Neural cell (in vitro differentiated cells): ENCODE measurements around the gene MARK2. TPM values are rescaled to one million over a fixed set of nuclear protein-coding genes. Genes with fewer than 3 reads are reported as not detected.

Experiments used
- H2AFZ ChIP-seq: fragments of 200-600, 300-800 bp; sonication (generic), shearing (Covaris generic); 2 replicates; pipeline ENCODE4 v1.6.0; 2014; ENCODE audit warnings: low read depth, mild to moderate bottlenecking, antibody characterized with exemption, low read length, moderate library complexity
- H3F3A ChIP-seq: fragments of 200-600 bp; shearing (Covaris generic); 2 replicates; pipeline ENCODE4 v1.6.1; 2016; ENCODE audit warnings: mild to moderate bottlenecking, moderate library complexity, mixed read lengths, antibody characterized with exemption, low read length; ENCODE audit not compliant: insufficient read depth, poor library complexity, severe bottlenecking
- H3K27ac ChIP-seq: fragments of 200-600, 300-800 bp; sonication (generic), shearing (Covaris generic); 2 replicates; pipeline ENCODE4 v1.5.1; 2014; ENCODE audit warnings: mild to moderate bottlenecking, low read length, moderate library complexity
- H3K27me3 ChIP-seq: fragments of 300-800, 200-600 bp; sonication (generic), shearing (Covaris generic); 2 replicates; pipeline ENCODE4 v1.6.0; 2014; ENCODE audit warnings: mild to moderate bottlenecking, low read depth, low read length, moderate library complexity; ENCODE audit not compliant: insufficient read depth
- H3K36me3 ChIP-seq: fragments of 300-800, 200-600 bp; sonication (generic), shearing (Covaris generic); 2 replicates; pipeline ENCODE4 v1.5.1; 2014; ENCODE audit warnings: mild to moderate bottlenecking, antibody characterized with exemption, low read length, moderate library complexity; ENCODE audit not compliant: insufficient read depth
- H3K4me2 ChIP-seq: fragments of 300-800, 200-600 bp; sonication (generic), shearing (Covaris generic); 2 replicates; pipeline ENCODE4 v1.6.0; 2014; ENCODE audit warnings: mild to moderate bottlenecking, low read length
- H3K4me3 ChIP-seq: fragments of 300-800, 200-600 bp; sonication (generic), shearing (Covaris generic); 2 replicates; pipeline ENCODE4 v1.5.1; 2014; ENCODE audit warnings: mild to moderate bottlenecking, low read length, moderate library complexity
- H3K79me2 ChIP-seq: fragments of 200-600 bp; shearing (Covaris generic); replicated peaks from 2 replicates; pipeline ENCODE4 v1.6.0; 2014; ENCODE audit warnings: mild to moderate bottlenecking, low read length, moderate library complexity; ENCODE audit not compliant: insufficient read depth
- H3K9ac ChIP-seq: fragments of 300-800, 200-600 bp; sonication (generic), shearing (Covaris generic); 2 replicates; pipeline ENCODE4 v1.6.1; 2016; ENCODE audit warnings: mild to moderate bottlenecking, low read length, mixed read lengths
- H3K9me2 ChIP-seq: fragments of 200-600 bp; shearing (Covaris generic); 2 replicates; pipeline ENCODE4 v1.6.1; 2016; ENCODE audit warnings: mild to moderate bottlenecking, low read length, mixed read lengths; ENCODE audit not compliant: insufficient read depth
- H3K9me3 ChIP-seq: fragments of 200-600, 300-800 bp; sonication (generic), shearing (Covaris generic); 2 replicates; pipeline ENCODE4 v1.6.1; 2016; ENCODE audit warnings: mild to moderate bottlenecking, mixed run types, low read length, moderate library complexity, mixed read lengths
- H4K20me1 ChIP-seq: fragments of 200-600 bp; shearing (Covaris generic); 2 replicates; pipeline ENCODE4 v1.6.1; 2016; ENCODE audit warnings: mild to moderate bottlenecking, mixed run types; ENCODE audit not compliant: insufficient read depth
- EP300 ChIP-seq: fragments of 450-650 bp; conservative IDR thresholded peaks from 2 replicates; pipeline ENCODE4 v1.6.1; 2014; ENCODE audit warnings: antibody characterized with exemption, mild to moderate bottlenecking, moderate library complexity; ENCODE audit not compliant: poor library complexity, severe bottlenecking
- EZH2 ChIP-seq: fragments of 200-600, 300-800 bp; shearing (Covaris generic), sonication (generic); IDR thresholded peaks from 2 replicates; pipeline ENCODE4 v1.6.1; 2014; ENCODE audit warnings: antibody characterized with exemption, low read length, borderline replicate concordance, mild to moderate bottlenecking; ENCODE audit not compliant: insufficient read depth, poor library complexity, severe bottlenecking
- MXI1 ChIP-seq: fragments of 450-650 bp; conservative IDR thresholded peaks from 2 replicates; pipeline ENCODE4 v1.6.1; 2014; ENCODE audit warnings: antibody characterized with exemption, mild to moderate bottlenecking; ENCODE audit not compliant: poor library complexity, severe bottlenecking
- POLR2AphosphoS5 ChIP-seq: IDR thresholded peaks from 2 replicates; pipeline ENCODE4 v1.6.1; 2012
- RAD21 ChIP-seq: fragments of 450-650 bp; conservative IDR thresholded peaks from 2 replicates; pipeline ENCODE4 v1.6.1; 2014; ENCODE audit warnings: antibody characterized with exemption, mild to moderate bottlenecking, moderate library complexity
- SMC3 ChIP-seq: fragments of 450-650 bp; conservative IDR thresholded peaks from 2 replicates; pipeline ENCODE4 v1.6.1; 2014; ENCODE audit warnings: antibody characterized with exemption, mild to moderate bottlenecking, moderate library complexity; ENCODE audit not compliant: poor library complexity
- TAF1 ChIP-seq: IDR thresholded peaks from 2 replicates; pipeline ENCODE4 v1.6.1; 2012; ENCODE audit warnings: low read depth
- polyA plus RNA-seq: library from polyadenylated mRNA; depleted of rRNA; stranded (reverse); fragments of >200 nt; gene quantifications from 2 replicates; pipeline ENCODE4 v1.2.3, GENCODE V29; 2014
- TF ChIP-seq, protein P1 (sequence below): fragments of 450-650 bp; IDR thresholded peaks from 2 replicates; pipeline ENCODE4 v1.5.1; 2014; ENCODE audit warnings: antibody characterized with exemption, mild to moderate bottlenecking, moderate library complexity; ENCODE audit not compliant: poor library complexity, severe bottlenecking
- TF ChIP-seq, protein P2 (sequence below): IDR thresholded peaks from 2 replicates; pipeline ENCODE4 v1.6.1; 2012; ENCODE audit warnings: borderline replicate concordance

MARK2 gene
- polyA plus RNA-seq, 1 donor from 2014 or later = 11.3 TPM

DNA sequence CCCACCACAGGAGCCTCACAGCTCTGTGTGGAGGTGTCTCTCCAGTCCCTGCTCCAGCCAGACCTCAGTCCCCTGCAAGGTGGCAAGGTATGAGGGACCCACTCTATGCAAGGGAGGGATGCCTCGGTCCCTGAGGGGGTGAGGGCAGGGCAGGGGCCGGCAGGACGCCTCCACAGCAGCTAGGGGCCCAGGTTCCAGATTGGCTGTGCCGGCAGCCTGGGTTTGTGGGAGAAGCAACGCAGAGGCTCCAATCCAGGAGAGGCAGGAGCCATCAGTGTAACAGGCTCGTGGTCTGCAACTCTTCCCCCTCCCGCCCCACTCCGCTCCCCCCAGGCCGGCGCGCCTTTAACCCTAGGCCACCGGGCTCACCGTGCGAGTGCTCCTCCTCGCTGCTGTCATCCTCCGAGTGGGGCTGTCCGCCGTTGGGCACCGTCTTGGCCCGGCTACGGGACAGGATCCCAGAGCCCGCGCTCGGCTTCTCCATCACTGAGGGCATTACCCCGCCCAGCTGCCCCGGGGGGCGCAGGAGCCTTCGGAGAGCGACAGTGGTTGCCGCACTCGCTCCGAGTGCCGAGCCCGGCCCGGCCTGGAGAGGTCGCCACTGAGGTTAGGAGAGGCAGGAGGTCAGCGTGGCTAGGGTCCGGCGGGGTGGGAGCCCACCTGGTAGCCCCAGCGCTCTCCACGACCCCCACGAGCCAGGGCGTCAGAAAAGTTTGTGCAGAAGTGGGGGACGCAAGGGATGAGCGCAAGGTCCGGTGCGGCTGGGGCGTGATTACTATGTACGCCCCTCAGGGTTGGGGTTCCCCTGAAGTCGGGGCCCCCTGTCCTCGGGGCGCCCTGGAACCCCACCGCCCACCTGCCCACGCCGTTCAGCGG is 77.3 kb downstream of the MARK2 start:
- Histone ChIP-seq H3K4me3 (peak overlapping the region; percentile 98), H3K27me3 (no peaks in the 10 kb centered on the region), H3K36me3 (peaks cover 6% of the 10 kb centered on the region), H3K9me3 (no peaks in the 10 kb centered on the region), H3K79me2 (peaks cover 30% of the 10 kb centered on the region), H3K9me2 (no peaks in the 10 kb centered on the region), H2AFZ (no peak overlapping the region), H3K4me2 (peak overlapping the region; percentile 91), H3K9ac (peak overlapping the region; percentile 90), H4K20me1 (peaks cover 7% of the 10 kb centered on the region), H3K27ac (peak overlapping the region; percentile 56), H3F3A (no peaks in the 10 kb centered on the region)
- TF ChIP-seq POLR2AphosphoS5 = peak; percentile 44
- no peak for TF ChIP-seq EP300
- TF ChIP-seq, protein P1, sequence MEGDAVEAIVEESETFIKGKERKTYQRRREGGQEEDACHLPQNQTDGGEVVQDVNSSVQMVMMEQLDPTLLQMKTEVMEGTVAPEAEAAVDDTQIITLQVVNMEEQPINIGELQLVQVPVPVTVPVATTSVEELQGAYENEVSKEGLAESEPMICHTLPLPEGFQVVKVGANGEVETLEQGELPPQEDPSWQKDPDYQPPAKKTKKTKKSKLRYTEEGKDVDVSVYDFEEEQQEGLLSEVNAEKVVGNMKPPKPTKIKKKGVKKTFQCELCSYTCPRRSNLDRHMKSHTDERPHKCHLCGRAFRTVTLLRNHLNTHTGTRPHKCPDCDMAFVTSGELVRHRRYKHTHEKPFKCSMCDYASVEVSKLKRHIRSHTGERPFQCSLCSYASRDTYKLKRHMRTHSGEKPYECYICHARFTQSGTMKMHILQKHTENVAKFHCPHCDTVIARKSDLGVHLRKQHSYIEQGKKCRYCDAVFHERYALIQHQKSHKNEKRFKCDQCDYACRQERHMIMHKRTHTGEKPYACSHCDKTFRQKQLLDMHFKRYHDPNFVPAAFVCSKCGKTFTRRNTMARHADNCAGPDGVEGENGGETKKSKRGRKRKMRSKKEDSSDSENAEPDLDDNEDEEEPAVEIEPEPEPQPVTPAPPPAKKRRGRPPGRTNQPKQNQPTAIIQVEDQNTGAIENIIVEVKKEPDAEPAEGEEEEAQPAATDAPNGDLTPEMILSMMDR = peak; percentile 87
- TF ChIP-seq TAF1 = no peak
- TF ChIP-seq EZH2 = no peak
- TF ChIP-seq, protein P2, sequence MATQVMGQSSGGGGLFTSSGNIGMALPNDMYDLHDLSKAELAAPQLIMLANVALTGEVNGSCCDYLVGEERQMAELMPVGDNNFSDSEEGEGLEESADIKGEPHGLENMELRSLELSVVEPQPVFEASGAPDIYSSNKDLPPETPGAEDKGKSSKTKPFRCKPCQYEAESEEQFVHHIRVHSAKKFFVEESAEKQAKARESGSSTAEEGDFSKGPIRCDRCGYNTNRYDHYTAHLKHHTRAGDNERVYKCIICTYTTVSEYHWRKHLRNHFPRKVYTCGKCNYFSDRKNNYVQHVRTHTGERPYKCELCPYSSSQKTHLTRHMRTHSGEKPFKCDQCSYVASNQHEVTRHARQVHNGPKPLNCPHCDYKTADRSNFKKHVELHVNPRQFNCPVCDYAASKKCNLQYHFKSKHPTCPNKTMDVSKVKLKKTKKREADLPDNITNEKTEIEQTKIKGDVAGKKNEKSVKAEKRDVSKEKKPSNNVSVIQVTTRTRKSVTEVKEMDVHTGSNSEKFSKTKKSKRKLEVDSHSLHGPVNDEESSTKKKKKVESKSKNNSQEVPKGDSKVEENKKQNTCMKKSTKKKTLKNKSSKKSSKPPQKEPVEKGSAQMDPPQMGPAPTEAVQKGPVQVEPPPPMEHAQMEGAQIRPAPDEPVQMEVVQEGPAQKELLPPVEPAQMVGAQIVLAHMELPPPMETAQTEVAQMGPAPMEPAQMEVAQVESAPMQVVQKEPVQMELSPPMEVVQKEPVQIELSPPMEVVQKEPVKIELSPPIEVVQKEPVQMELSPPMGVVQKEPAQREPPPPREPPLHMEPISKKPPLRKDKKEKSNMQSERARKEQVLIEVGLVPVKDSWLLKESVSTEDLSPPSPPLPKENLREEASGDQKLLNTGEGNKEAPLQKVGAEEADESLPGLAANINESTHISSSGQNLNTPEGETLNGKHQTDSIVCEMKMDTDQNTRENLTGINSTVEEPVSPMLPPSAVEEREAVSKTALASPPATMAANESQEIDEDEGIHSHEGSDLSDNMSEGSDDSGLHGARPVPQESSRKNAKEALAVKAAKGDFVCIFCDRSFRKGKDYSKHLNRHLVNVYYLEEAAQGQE = no peak
- TF ChIP-seq MXI1 = peak; percentile 70
- peak; percentile 74 for TF ChIP-seq SMC3
- TF ChIP-seq RAD21 = peak; percentile 63

DNA sequence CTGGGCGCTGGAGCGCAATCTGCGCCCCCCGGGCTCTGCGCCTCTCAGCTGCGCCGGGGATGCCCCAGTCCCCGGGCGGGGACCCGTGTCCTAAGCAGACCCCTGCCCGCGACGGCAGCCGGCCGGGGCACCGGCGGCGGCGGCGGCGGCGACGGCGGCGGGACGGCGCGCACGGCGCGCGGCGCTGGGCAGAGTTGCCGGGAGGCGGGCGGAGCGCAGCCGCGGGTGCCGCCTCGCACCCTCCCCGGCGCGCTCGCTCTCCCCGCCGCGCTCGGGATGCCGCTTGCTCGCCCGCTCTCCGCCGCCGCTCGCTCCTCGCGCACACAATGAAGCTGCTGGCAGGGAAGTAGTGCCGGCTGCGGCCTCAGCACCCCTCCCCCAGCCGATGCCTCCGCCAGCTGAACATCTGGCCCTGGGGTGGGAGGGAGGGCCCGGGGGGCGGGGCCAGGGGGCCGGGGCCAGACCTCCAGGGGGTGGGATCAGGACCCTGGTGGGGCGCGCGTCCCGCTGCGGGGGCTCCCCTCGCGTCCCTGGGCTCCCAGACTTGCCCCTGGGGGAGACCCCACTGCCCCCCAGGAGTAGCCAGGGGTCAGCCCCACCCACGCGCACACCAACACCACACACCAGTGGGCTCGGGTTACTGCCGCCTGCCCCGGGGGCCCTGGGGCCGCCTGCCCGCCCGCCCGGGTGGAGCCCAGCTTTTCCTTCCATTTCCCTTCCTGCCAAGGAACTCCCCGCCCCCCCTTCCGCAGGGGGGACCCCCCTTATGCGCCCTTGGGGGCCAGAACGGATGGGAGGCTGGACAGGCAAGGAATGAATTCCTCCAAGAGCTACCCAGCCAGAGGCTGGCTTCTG is 78.2 kb downstream of the MARK2 start, which contains the start of gene RCOR2:
Gene RCOR2 (minus strand): TSS at position 328 of the 855 bp plus-strand sequence. CDS start 708 bp downstream, outside the sequence.
- peaks cover 7% of the 10 kb centered on the region for H4K20me1 ChIP-seq
- H3K9me3 ChIP-seq = no peaks in the 10 kb centered on the region
- H3K4me3 ChIP-seq = peak within 1 kb of the TSS; percentile 98
- no peaks in the 10 kb centered on the region for H3K27me3 ChIP-seq
- H3K9me2 ChIP-seq = no peaks in the 10 kb centered on the region
- H3K79me2 ChIP-seq = peaks cover 30% of the 10 kb centered on the region
- TF ChIP-seq TAF1 = peak; percentile 67
- peak; percentile 92 for TF ChIP-seq POLR2AphosphoS5
- TF ChIP-seq, protein P2 = peak; percentile 68
- TF ChIP-seq, protein P1 = no peak
- no peak for TF ChIP-seq EP300
- no peak for TF ChIP-seq RAD21
- no peak for TF ChIP-seq SMC3
- peak within 1 kb of the TSS; percentile 99 for H3K4me2 ChIP-seq
- peak within 1 kb of the TSS; percentile 45 for H2AFZ ChIP-seq
- H3F3A ChIP-seq = no peaks in the 10 kb centered on the region
- H3K36me3 ChIP-seq = peaks cover 6% of the 10 kb centered on the region
- H3K9ac ChIP-seq = peak within 1 kb of the TSS; percentile 90
- peak within 1 kb of the TSS; percentile 93 for H3K27ac ChIP-seq
